HL-60/S4 treated with retinoic acid at 250 ng/mL for 4 days and 3 days (cell line): ENCODE results near the gene KREMEN1.
"Not testable (repeated sequence)": the region's sequence is repeated elsewhere in the genome, so short reads cannot be mapped to it uniquely, and the experiment has no call there.

Experiments used
- in situ Hi-C: fragments of 300-500 bp; cut with MboI; formaldehyde crosslinking; loops from 2 replicates; pipeline ENCODE4 v1.7.0; 2022; ENCODE audit warnings: low sequenced_read_pairs

The KREMEN1 gene

DNA sequence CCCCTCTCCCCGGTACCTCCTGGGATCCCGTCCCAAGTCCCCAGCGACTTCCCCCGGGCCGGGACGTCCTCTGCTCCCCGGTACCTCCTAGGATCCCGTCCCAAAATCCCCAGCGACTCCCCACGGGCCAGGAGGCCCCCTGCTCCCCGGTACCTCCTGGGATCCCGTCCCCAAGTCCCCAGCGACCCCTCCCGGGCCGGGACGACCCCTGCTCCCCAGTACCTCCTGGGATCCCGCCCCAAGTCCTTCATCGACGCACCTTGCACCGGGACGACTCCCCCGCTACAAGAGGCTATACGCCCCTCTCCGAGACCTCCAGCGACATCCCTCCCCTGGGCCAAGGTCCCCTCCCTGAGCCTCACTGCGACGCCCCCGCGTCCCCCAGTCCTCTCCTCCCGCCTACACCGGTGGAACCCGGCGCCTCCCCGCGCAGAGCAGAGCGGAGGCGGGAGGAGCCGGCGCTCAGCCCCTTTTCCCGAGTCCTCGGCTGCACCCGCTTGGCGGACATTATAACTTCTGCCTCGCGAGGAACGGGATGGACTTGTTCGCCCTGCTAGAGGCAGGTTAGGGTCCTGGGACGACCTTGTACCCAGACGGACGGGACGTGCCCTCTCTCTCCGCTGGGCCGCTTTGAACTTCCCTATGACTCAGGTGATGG, 912 bp downstream of the KREMEN1 start:
- in situ Hi-C loops = no loop called here

DNA sequence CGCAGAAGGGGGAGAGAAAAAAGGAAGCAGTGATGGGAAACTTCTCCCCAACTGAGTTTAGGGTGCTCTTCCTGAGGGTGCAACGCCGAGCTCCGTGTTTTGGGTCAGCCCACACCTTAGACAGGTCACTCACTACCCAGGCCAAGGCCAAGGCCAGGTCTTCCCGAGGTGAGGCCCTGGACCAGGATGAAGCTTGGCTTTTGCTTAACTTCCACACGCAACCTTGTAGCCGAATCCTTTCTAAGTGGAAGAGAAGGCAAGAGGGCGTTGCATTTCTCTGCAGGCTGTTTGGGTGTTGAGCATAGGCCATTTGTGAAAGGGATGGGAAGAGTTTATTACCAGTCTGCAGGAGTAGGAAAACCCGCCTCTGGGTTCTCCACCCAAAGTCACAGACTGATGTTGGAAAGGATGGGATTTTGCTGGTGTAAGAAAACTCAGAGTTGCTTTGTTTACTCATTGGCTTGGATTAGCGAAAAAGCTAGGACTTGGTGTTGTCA, 1.5 kb downstream of the KREMEN1 start:
- in situ Hi-C loops = no loop called here

- in situ Hi-C loops = no loop called here
These were observed 5.4 kb downstream of the KREMEN1 start for GRCh38 chr22:29078036-29078868.

DNA sequence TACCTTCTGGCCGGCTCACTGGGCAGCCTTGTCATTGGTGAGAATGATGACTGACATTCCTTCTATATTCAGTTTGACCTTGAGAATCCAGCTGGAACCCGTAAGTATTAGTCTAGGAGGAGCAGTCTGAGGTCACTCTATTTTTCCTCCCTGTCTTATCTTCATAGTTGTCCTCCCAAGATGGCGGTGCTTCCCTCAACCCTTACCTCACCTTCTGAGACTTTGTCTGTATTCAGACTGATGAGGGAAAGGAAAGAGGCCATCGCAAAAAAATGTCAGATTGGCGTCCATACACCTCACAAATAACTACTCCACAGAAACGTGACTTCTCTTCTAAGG, 6.0 kb downstream of the KREMEN1 start:
- in situ Hi-C loops = no loop called here

GRCh38 chr22:29079218-29079901, 6.5 kb downstream of the KREMEN1 start:
- in situ Hi-C loops = no loop called here

GRCh38 chr22:29080106-29080975, 7.5 kb downstream of the KREMEN1 start:
- in situ Hi-C loops = no loop called here

GRCh38 chr22:29081517-29082236, 8.8 kb downstream of the KREMEN1 start:
- in situ Hi-C loops = no loop called here

DNA sequence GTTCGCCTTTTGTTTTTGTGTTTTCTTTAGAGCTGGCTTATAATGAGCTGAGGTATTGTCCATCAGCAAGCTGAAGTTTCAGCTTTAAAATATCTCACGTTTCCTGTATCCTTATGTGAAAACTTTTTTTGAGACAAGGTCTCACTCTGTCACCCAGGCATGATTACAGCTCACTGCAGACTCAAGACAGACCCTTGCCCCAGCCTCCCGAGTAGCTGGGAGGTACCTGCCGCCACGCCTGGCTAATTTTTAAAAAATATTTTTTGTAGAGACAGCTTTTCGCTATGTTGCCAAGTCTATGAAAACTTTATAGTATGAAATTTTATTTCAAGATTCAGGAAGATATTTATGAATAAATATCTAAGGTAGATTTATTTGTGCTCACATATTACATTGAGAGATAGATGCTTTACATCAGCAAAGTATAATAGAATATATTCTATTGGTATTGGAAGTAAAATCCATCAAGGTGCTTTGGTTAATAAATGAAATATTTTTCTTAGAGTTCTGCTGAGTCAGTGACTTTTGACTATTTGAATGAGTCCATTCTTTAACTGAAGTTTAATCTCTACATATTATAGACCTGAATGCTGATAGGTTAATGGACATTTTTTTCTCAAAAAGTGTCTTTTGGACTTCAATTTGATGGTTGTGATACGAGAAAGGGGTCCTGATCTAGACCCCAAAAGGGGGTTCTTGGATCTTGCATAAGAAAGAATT, 10.2 kb downstream of the KREMEN1 start:
- in situ Hi-C loops = no loop called here

DNA sequence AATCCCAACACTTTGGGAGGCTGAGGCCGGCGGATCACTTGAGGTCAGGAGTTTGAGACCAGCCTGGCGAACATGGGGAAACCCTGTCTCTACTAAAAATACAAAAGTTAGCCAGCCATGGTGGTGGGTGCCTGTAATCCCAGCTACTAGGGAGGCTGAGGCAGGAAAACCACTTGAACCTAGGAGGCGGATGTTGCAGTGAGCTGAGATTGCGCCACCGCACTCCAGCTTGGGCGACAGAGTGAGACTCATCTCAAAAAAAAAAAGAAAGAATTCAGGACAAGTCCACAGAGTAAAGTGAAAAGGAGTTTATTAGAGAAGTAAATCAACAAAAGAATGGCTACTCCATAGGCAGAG, 10.7 kb downstream of the KREMEN1 start:
- in situ Hi-C loops = not testable (repeated sequence)

DNA sequence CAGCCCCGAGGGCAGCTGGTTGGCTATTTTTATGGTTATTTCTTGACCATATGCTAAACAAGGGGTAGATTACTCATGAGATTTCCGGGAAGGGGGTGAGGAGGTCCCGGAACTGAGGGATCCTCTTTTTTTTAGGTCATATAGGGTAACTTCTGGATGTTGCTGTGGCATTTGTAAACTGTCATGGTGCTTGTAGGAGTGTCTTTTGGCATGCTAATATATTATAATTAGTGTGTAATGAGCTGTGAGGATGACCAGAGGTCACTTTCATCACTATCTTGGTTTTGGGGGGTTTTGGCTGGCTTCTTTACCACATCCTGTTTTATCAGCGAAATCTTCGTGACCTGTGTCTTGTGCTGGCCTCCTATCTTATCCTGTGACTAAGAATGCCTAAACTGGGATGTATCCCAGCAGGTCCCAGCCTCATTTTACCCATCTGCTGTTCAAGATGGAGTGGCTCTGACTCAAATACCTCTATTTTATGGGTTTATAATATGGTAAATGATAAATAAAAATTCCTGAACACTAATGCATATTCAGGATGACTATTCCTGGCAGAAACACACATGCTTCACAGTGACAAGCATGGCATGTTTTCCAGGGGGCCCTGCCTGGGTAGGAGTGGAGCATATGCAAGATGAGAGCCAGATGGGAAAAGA, 11.2 kb downstream of the KREMEN1 start:
- in situ Hi-C loops = no loop called here

- in situ Hi-C loops = no loop called here
These were observed 14.2 kb downstream of the KREMEN1 start for GRCh38 chr22:29087012-29087411.

GRCh38 chr22:29088809-29089208, 16.0 kb downstream of the KREMEN1 start:
- in situ Hi-C loops = no loop called here

DNA sequence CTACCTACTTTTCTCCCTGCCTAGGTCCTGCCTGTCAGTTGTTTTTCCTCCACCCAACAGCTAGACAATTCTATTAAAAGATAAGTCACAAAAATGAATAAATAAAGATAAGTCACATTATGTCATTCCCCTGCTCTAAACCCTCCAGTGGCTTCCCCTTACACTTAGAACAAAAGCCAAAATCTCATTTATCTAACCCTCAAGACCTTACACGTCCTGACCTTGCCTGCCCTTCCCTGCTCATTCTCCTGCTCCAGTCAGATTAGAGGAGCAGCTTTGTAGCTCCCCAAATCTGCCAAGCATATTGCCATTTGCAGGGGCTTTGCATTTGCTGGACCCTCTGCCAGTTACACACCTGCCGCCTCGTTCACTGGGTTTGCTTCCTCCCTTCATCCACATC, 16.7 kb downstream of the KREMEN1 start:
- in situ Hi-C loops = no loop called here

DNA sequence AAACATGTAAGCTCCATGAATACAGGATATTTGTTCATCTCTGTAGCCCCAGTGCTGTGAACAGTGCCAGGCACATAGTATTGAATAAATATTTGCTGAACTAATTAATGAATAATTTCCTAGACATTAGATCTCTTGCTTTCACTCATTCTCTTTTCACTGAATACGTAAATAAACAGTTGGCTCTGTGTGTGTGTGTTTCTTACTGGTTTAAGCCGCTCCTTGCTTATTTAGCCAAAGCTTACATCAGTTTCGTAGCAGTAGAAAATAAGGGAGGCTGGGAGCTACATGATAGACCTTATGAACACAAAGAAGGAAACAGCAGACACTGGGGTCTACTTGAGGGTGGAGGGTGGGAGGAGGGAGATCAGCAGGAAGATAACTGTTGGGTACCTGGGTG, 17.2 kb downstream of the KREMEN1 start:
- in situ Hi-C loops = no loop called here

DNA sequence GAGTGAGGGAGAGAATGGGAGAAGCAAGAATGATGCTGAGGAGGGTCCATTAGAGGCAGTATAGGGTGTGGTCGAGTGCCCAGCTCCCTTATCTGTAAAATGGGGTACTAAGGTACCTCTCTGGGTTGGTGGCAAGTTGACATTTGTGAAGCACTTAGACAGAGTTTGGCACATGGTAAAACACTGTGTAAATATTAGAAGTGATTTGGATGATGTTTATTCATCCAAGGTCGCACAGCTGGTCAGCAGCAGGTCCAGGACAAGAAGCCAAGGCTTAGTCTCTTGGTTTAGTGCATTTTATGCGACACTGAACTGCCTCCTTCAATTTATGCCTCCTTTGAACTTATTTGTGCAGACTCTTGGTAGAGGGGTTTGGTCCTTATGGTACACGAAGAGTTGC, 19.4 kb downstream of the KREMEN1 start:
- in situ Hi-C loops = no loop called here

GRCh38 chr22:29093030-29093429, 20.2 kb downstream of the KREMEN1 start:
- in situ Hi-C loops = no loop called here

- in situ Hi-C loops = no loop called here
These were observed 20.9 kb downstream of the KREMEN1 start for GRCh38 chr22:29093501-29094300.

DNA sequence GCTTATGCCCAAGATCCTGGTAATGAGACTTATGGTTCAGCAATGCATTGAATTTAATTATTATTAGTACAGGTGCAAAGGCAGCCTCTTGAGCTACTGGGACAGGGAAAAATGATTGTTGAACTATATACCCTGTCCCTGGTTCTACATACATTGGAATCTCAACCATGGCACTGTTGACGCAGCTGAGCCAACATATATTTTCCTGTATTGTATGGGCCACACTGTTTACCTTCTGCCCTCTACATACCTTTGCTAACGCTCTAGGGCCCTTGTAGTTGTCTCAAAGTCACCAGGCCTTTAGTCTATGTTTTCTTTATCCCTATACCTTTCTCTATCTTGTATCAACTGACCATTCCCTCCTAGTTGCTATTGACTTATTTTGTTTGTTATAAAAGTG, 22.6 kb downstream of the KREMEN1 start:
- in situ Hi-C loops = no loop called here
